ENCODE data around the gene ST6GAL2.

The ST6GAL2 gene

GRCh38 chr2:106827158-106827557, 58.8 kb downstream of the ST6GAL2 start:
- no peak for DNase-seq (ENCODE audit: low read depth in 2 of 2)

GRCh38 chr2:106825161-106825560, 60.8 kb downstream of the ST6GAL2 start:
- no peak for DNase-seq (ENCODE audit: low read depth in 2 of 2)

GRCh38 chr2:106816974-106817373, 69.0 kb downstream of the ST6GAL2 start:
- DNase-seq (ENCODE audit: low read depth in 2 of 2): no peak

GRCh38 chr2:106812841-106813240, 73.1 kb downstream of the ST6GAL2 start:
- no peak for DNase-seq (ENCODE audit: low read depth in 2 of 2)

- DNase-seq (ENCODE audit: low read depth in 2 of 2): no peak
Measured at GRCh38 chr2:106812383-106812782, 73.6 kb downstream of the ST6GAL2 start.

- no peak for DNase-seq (ENCODE audit: low read depth in 2 of 2)
Measured at GRCh38 chr2:106805716-106806115, 80.3 kb downstream of the ST6GAL2 start.

- DNase-seq (ENCODE audit: low read depth in 2 of 2): no peak
Measured at GRCh38 chr2:106804161-106804560, 81.8 kb downstream of the ST6GAL2 start.

GRCh38 chr2:106800976-106801655, 84.9 kb downstream of the ST6GAL2 start:
- DNase-seq (ENCODE audit: low read depth in 2 of 2): no peak

GRCh38 chr2:106800180-106800579, 85.8 kb downstream of the ST6GAL2 start:
- DNase-seq (ENCODE audit: low read depth in 2 of 2): no peak

GRCh38 chr2:106798826-106799552, 87.0 kb downstream of the ST6GAL2 start:
- no peak for DNase-seq (ENCODE audit: low read depth in 2 of 2)

- DNase-seq (ENCODE audit: low read depth in 2 of 2): no peak
Measured at GRCh38 chr2:106797494-106797893, 88.5 kb downstream of the ST6GAL2 start.

GRCh38 chr2:106792671-106793070, 93.3 kb downstream of the ST6GAL2 start:
- no peak for DNase-seq (ENCODE audit: low read depth in 2 of 2)

- DNase-seq (ENCODE audit: low read depth in 2 of 2): no peak
Measured at GRCh38 chr2:106789185-106789584, 96.8 kb downstream of the ST6GAL2 start.

- no peak for DNase-seq (ENCODE audit: low read depth in 2 of 2)
Measured at GRCh38 chr2:106782681-106783080, 103.3 kb downstream of the ST6GAL2 start.

GRCh38 chr2:106781196-106781595, 104.8 kb downstream of the ST6GAL2 start:
- no peak for DNase-seq (ENCODE audit: low read depth in 2 of 2)

- no peak for DNase-seq (ENCODE audit: low read depth in 2 of 2)
Measured at GRCh38 chr2:106771811-106772210, 114.2 kb downstream of the ST6GAL2 start.

GRCh38 chr2:106770986-106771385, 115.0 kb downstream of the ST6GAL2 start:
- DNase-seq (ENCODE audit: low read depth in 2 of 2): no peak

- no peak for DNase-seq (ENCODE audit: low read depth in 2 of 2)
Measured at GRCh38 chr2:106764614-106765013, 121.4 kb downstream of the ST6GAL2 start.

- no peak for DNase-seq (ENCODE audit: low read depth in 2 of 2)
Measured at GRCh38 chr2:106759966-106760365, 126.0 kb downstream of the ST6GAL2 start.

- no peak for DNase-seq (ENCODE audit: low read depth in 2 of 2)
Measured at GRCh38 chr2:106758901-106759497, 127.0 kb downstream of the ST6GAL2 start.
